ENCODE data around the gene GLYATL2.

Gene GLYATL2

GRCh38 chr11:58796333-58796732, 48.2 kb downstream of the GLYATL2 start:
- no peak for DNase-seq

DNA sequence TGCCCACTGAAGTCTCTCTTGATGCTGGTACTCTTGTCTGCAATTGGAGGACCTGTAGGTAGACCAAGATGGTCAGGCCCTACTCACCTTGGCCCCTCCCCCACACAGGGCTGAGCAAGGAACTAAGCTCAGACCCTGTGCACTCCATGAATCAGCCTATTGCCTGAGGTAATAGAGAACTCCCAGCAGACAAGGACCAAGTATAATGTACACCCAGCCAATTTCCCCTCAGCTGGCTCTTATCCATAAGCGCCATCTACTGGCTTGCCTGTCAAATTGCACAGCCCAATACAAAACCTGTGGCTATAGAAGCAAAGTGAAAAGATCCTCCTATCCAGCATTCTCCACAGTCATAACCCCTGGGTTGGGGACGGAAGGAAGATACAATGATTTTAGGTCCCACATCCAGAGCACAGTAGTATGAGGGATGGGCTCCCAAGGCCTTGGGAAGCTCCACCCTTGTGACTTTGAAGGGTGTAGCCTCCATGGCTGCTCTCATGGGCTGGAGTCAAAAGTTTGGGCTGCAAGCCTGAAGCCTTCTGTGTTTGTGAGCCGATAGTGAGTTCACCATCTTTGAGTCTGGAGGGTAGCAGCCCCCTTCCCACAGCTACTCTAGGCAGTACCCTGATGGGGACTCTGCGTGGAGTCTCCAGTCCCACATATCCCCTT, 56.0 kb downstream of the GLYATL2 start:
- DNase-seq: peak in 3 of 5 donors; percentile 9 to 32 (median 29)

GRCh38 chr11:58787903-58788302, 56.6 kb downstream of the GLYATL2 start:
- DNase-seq: no peak

DNA sequence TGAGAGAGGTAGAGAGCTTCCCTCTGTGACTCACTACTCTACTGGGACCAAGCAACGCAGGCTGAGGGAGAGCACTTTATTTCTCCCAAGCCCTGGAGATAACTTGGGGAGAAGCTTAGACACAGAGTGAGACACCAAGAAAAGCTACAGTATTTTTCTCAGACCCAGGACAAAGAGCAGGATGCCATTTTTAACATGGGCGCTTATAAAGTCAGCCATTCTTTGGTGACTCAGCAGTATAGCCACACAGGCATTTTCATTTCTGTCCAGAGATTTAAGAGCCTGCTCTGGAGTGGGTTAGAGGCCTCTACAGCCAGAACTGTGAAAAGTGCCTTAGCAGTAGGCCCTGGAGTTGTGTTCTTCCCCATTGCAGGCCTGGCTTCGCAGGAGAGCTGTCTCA, 57.8 kb downstream of the GLYATL2 start:
- DNase-seq: no peak

DNA sequence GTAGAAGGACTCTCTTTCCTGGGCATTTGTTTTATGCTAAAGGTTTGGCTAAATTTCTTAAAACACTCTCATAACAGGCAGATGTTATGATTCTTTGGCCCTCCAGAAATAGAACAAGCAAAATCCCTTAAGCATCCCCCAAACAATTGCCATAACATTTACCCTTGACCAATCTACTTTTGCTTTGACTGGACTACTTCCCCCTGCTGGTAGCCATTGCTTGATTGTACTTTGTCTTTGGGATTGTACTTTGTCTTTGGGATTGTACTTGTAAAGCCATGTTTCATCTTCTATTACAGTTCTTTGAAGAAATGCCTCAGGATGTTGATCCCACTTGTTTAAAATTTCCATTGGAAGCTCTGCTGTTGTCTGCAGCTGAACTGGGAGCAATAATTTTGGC, 59.5 kb downstream of the GLYATL2 start:
- no peak for DNase-seq
